Stimulated activated CD4-positive, alpha-beta T cell treated with anti-CD3 and anti-CD28 coated beads, TNF-alpha, amount 100 ng/mL, for 24 hours (primary cell): ENCODE data around the gene ATG13.

Source experiments
- DNase-seq, 3 experiments: peaks; one replicate each; pipeline ENCODE4 v3.0.0-alpha.2; 2020; ENCODE audit warnings: low read depth in 3 of 3

The ATG13 gene

GRCh38 chr11:46607516-46607915, 9.8 kb upstream of the ATG13 start:
- no peak for DNase-seq

DNA sequence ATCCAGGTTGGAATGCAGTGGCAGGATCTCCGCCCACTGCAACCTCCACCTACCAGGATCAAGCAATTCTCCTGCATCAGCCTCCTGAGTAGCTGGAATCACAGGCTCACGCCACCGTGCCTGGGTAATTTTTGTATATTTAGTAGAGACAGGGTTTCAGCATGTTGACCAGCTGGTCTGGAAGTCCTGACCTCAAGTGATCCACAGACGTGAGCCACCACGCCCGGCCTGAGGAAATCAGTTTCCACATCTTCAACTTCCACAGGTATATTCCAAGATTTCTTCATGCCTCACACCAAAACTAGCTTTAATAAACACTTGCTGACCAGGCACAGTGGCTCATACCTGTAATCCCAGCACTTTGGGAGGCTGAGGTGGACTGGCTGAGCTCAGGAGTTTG, 8.0 kb upstream of the ATG13 start:
- DNase-seq, result no peak

- no peak for DNase-seq
Observed at GRCh38 chr11:46611526-46612304, 5.6 kb upstream of the ATG13 start.

DNA sequence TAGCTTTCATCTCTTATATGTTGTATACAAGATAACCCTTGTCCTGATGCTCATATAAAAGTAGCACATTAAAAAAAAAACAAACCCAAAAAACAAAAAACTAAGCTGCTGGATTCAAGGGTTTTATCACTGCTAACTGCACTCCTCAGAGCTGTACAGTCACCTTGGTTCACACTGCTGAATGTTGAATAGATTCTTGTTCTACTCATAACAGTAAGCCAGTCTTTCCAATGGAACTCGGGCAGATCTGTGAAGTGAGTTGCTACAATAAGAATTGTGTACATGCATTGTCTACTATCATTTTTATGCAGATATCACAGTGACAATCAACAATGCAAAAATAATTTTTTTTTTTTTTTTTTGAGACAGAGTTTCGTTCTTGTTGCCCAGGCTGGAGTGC, 5.0 kb upstream of the ATG13 start:
- no peak for DNase-seq

GRCh38 chr11:46615756-46616155, 1.6 kb upstream of the ATG13 start:
- DNase-seq, result no peak

GRCh38 chr11:46616551-46617133, 711 bp upstream of the ATG13 start:
- no peak for DNase-seq

DNA sequence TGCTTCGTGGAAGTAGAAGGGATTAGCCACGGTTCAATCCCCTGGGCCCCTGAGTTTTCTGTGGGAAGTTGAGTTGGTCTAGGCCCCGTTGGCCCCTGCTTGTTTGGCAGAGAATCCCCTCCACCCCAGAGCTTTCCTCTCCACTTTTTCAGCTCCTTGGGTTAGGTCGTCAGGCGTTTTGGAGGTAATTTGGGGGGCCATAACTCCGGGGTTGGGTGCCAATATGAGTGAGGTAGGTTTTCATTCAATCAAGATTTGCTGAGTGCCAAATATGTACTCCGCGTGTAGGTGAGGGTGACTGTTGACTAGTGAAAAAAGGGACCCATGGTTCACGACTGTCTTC, 590 bp downstream of the ATG13 start:
- DNase-seq, result no peak

GRCh38 chr11:46618837-46619236, 1.5 kb downstream of the ATG13 start:
- DNase-seq, result no peak

DNA sequence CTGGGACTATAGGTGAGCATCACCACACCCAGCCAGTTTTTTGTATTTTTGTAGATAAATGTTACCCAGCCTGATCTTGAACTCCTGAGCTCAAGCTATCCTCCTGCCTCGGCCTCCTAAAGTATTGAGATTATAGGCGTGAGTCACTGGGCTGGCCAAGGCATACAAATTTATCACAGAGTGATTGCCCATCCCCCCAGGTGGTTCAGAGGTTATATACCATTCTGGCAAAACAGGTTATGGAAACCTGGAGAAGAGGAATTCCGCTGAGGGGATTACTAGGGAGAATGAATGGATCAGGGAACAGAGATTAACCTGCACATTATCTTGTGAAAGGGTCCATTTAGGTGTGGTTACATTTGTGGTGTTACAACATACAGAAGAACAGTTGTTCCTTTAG, 8.1 kb downstream of the ATG13 start:
- DNase-seq, result no peak

DNA sequence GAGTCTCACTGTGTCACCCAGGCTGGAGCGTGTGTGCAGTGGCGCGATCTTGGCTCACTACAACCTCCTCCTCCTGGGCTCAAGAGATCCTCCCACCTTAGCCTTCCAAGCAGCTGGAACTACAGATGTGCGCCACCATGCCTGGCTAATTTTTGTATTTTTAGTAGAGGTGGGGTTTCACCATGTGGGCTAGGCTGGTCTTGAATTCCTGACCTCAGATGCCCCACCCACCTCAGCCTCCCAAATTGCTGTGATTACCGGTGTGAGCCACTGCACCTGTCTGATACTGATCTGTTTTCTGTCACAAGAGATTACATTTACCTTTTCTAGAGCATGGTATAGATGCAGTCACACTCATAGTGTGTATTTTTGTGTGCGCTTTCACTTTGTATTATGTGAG, 11.6 kb downstream of the ATG13 start:
- DNase-seq, result no peak

GRCh38 chr11:46630237-46630636, 12.9 kb downstream of the ATG13 start:
- no peak for DNase-seq

- DNase-seq, result no peak
Observed at GRCh38 chr11:46631676-46632075, 14.3 kb downstream of the ATG13 start.

DNA sequence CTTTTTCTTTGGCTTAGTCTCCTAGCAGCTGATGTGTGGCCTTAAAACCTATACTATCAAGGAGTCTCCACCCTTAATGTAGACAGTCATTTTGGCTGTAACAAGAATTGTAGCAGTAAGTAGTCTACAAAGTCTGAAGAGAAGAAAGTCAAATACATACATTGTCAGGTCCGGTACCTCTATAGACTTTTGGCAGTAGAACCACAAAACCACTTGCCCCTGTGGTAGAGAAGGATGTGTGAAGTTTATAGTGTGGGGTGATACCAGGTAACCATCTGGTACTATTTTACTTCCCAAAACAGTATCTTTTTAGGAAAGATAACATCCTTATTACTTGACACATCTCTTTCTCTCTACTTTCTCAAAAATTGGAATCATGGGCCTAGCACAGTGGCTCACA, 15.1 kb downstream of the ATG13 start:
- DNase-seq, result no peak

GRCh38 chr11:46633291-46634217, 16.2 kb downstream of the ATG13 start:
- no peak for DNase-seq

- no peak for DNase-seq
Observed at GRCh38 chr11:46635557-46636139, 18.3 kb downstream of the ATG13 start.

- DNase-seq, result no peak
Observed at GRCh38 chr11:46637546-46637945, 20.2 kb downstream of the ATG13 start.

GRCh38 chr11:46639197-46639839, 22.0 kb downstream of the ATG13 start:
- no peak for DNase-seq

- no peak for DNase-seq
Observed at GRCh38 chr11:46640036-46640788, 22.9 kb downstream of the ATG13 start.

- DNase-seq, result no peak
Observed at GRCh38 chr11:46641639-46642038, 24.3 kb downstream of the ATG13 start.

- DNase-seq, result no peak
Observed at GRCh38 chr11:46642627-46643335, 25.4 kb downstream of the ATG13 start.
